ENCODE data around the gene H6PD. TPM values are rescaled to one million over a fixed set of nuclear protein-coding genes. Genes with fewer than 3 reads are reported as not detected.
A peak's percentile ranks its signal among the peaks of the same experiment; 100 is the strongest.

The H6PD gene
- total and polyA plus RNA-seq, 9 of the 15 experiments (the other 6 are each of a cell fraction or from before 2014, with no cell fraction given), result 0.04 to 2.5 (median 0.95) TPM

GRCh38 chr1:9235560-9235959, 986 bp downstream of the H6PD start:
- in situ Hi-C loops (cut with MboI) (no loop called here), intact Hi-C loops (cut with micrococcal nuclease) (no loop called here)
- ChIA-PET CTCF (ENCODE audit: low intra/inter-chr PET ratio) (no interaction called here), POLR2A (interaction anchor here (0.6 to 3.2 kb wide), 3 partner anchors 9 to 14 kb away, joined by 3 to 13 read pairs (median 3); no protein-coding TSS in a partner anchor)
- WGBS (ENCODE audit: insufficient coverage, low coverage, missing lambda C conversion rate), result 76% methylated on average over 10 of the region's 10 CpGs
- peak overlapping the region; percentile 87; the same call in 2 of the 3 replicates for H3K27ac ChIP-seq (ENCODE audit: extremely low read depth, low read depth, low read length)
- peak overlapping the region; percentile 91 for H3K4me2 ChIP-seq (ENCODE audit: insufficient read depth, low read length)
- H3K9ac ChIP-seq (ENCODE audit: insufficient read depth in 1 of 2, low read depth in 2 of 2, low read length in 2 of 2), result peak overlapping the region; percentile 91 to 99
- H3K36me3 ChIP-seq (ENCODE audit: control insufficient read depth, insufficient read depth, low read length), result no peaks in the 10 kb centered on the region
- TF ChIP-seq ZNF121 (CRISPR knock-in tag; conservative IDR thresholded peaks at IDR 0.05) (peak; percentile 90), NCOR1 (IDR thresholded peaks at IDR 0.05) (no peak), BRD4 (IDR thresholded peaks at IDR 0.05) (no peak)
- FAIRE-seq (no peak), DNase-seq (ENCODE audit: extremely low read depth in 1 of 4, low spot score in 3 of 4) (no peak), ATAC-seq (no peak)
- peaks cover 6% of the 10 kb centered on the region; the same call in 1 of the 3 replicates for H3K79me2 ChIP-seq (ENCODE audit: control insufficient read depth, insufficient read depth, low read length)
- peaks cover 3% of the 10 kb centered on the region; the same call in 1 of the 2 replicates for H4K20me1 ChIP-seq (replicated peaks; ENCODE audit: control insufficient read depth, insufficient read depth, low read length)
- H3K4me1 ChIP-seq (replicated peaks in 1 of 2; ENCODE audit: control insufficient read depth in 2 of 2, insufficient read depth in 2 of 2, low read length in 2 of 2), result peaks cover 12 to 21% of the 10 kb centered on the region in 2 experiments
- H3K27me3 ChIP-seq (ENCODE audit: control insufficient read depth in 2 of 2, insufficient read depth in 2 of 2, low read length in 2 of 2), result peaks cover 5 to 15% of the 10 kb centered on the region in 2 experiments; a peak in 3 of 5 replicates
- BruUV-seq (replicated peaks), result TSS peak; percentile 64
- peak overlapping the region; percentile 82; the same call in 1 of the 2 replicates for H2AFZ ChIP-seq (ENCODE audit: low read depth, low read length)
- no peaks in the 10 kb centered on the region for H3K9me1 ChIP-seq (ENCODE audit: control insufficient read depth, insufficient read depth, low read length)
- H3K9me3 ChIP-seq (replicated peaks; ENCODE audit: control insufficient read depth, insufficient read depth, low read depth, low read length), result no peaks in the 10 kb centered on the region
- H3K4me3 ChIP-seq, result peak overlapping the region; percentile 64

GRCh38 chr1:9238134-9238533, 3.6 kb downstream of the H6PD start:
- Histone ChIP-seq H2AFZ (ENCODE audit: low read depth, low read length) (no peak overlapping the region), H3K9me3 (replicated peaks; ENCODE audit: control insufficient read depth, insufficient read depth, low read depth, low read length) (no peaks in the 10 kb centered on the region), H3K36me3 (ENCODE audit: control insufficient read depth, insufficient read depth, low read length) (no peaks in the 10 kb centered on the region), H3K4me2 (ENCODE audit: insufficient read depth, low read length) (no peak overlapping the region), H3K4me1 (replicated peaks in 1 of 2; ENCODE audit: control insufficient read depth in 2 of 2, insufficient read depth in 2 of 2, low read length in 2 of 2) (peaks cover 12 to 19% of the 10 kb centered on the region in 2 experiments), H3K27me3 (ENCODE audit: control insufficient read depth in 2 of 2, insufficient read depth in 2 of 2, low read length in 2 of 2) (peaks cover 0 to 15% of the 10 kb centered on the region in 2 experiments; a peak in 2 of 5 replicates), H3K9me1 (ENCODE audit: control insufficient read depth, insufficient read depth, low read length) (no peaks in the 10 kb centered on the region), H4K20me1 (replicated peaks; ENCODE audit: control insufficient read depth, insufficient read depth, low read length) (peaks cover 3% of the 10 kb centered on the region; the same call in 1 of the 2 replicates), H3K4me3 (no peak overlapping the region), H3K27ac (ENCODE audit: extremely low read depth, low read depth, low read length) (no peak overlapping the region), H3K79me2 (ENCODE audit: control insufficient read depth, insufficient read depth, low read length) (peaks cover 6% of the 10 kb centered on the region; the same call in 1 of the 3 replicates), H3K9ac (ENCODE audit: insufficient read depth in 1 of 2, low read depth in 2 of 2, low read length in 2 of 2) (no peak overlapping the region)
- FAIRE-seq (no peak), ATAC-seq (no peak), DNase-seq (ENCODE audit: extremely low read depth in 1 of 4, low spot score in 3 of 4) (no peak)
- in situ Hi-C loops (cut with MboI), result no loop called here
- POLR2A ChIA-PET, result interaction anchor here (0.7 to 2.9 kb wide), 2 partner anchors 10 to 23 kb away, joined by 3 to 11 read pairs; no protein-coding TSS in a partner anchor
- 48% methylated on average over 6 of the region's 6 CpGs for WGBS (ENCODE audit: insufficient coverage, low coverage, missing lambda C conversion rate)
- TF ChIP-seq ZNF696 (CRISPR knock-in tag; conservative IDR thresholded peaks at IDR 0.05), result no peak
- no peak for TF ChIP-seq NFIC (IDR thresholded peaks at IDR 0.05)
- no peak for TF ChIP-seq ZBTB43 (CRISPR knock-in tag; IDR thresholded peaks at IDR 0.05)
- TF ChIP-seq HSF4 (CRISPR knock-in tag; IDR thresholded peaks at IDR 0.05; ENCODE audit: borderline replicate concordance), result no peak
- 0 out of 2 replicates have a peak, but pooled peaks have one; percentile 25 for TF ChIP-seq ZBTB33 (CRISPR knock-in tag; IDR thresholded peaks at IDR 0.05)
- TF ChIP-seq MTA3 (IDR thresholded peaks at IDR 0.05; ENCODE audit: borderline replicate concordance), result no peak
- no peak for TF ChIP-seq CBX3 (IDR thresholded peaks at IDR 0.05; ENCODE audit: borderline replicate concordance in 1 of 2, low read length in 2 of 2)
- TF ChIP-seq ZNF57 (CRISPR knock-in tag; IDR thresholded peaks at IDR 0.05), result no peak
- TF ChIP-seq BCOR (IDR thresholded peaks at IDR 0.05), result 0 out of 2 replicates have a peak, but pooled peaks have one; percentile 20
- peak; percentile 30 for TF ChIP-seq RBM25 (IDR thresholded peaks at IDR 0.05; ENCODE audit: low read depth, low read length, severe bottlenecking)
- CTCF ChIA-PET (ENCODE audit: low intra/inter-chr PET ratio), result no interaction called here
- intact Hi-C loops (cut with micrococcal nuclease), result no loop called here
- no TSS peak for BruUV-seq (replicated peaks)
